DMS153 treated with DMSO at 0.1 percent for 48 hours (cell line): ENCODE measurements around the gene PIK3R3.

Experiments
- DNase-seq: peaks from one replicate; lab custom pipeline; 2025; ENCODE audit not compliant: unreplicated experiment; lab: John Stamatoyannopoulos, UW

PIK3R3 gene

GRCh38 chr1:46132529-46133180 is at the start of gene PIK3R3:
TSS of gene PIK3R3 (minus strand) at chr1:46132629. CDS start at chr1:46131952, 677 bp downstream.
- peak; percentile 99 for DNase-seq

- peak; percentile 46 for DNase-seq
Measured at GRCh38 chr1:46181343-46182260, 49.2 kb upstream of the PIK3R3 start.

GRCh38 chr1:46180082-46180616 is 47.7 kb upstream of the PIK3R3 start:
- peak; percentile 95 for DNase-seq

- peak; percentile 97 for DNase-seq
Measured at GRCh38 chr1:46179138-46180081, 47.0 kb upstream of the PIK3R3 start.

- no peak for DNase-seq
Measured at GRCh38 chr1:46176211-46176865, 43.9 kb upstream of the PIK3R3 start, which contains the start of gene P3R3URF. TSS of gene P3R3URF (minus strand) at chr1:46176488. CDS start at chr1:46176471, 17 bp downstream.

GRCh38 chr1:46175243-46175642 is 42.8 kb upstream of the PIK3R3 start:
- DNase-seq: no peak

GRCh38 chr1:46174448-46175231 is 42.2 kb upstream of the PIK3R3 start, which contains the start of gene TSPAN1:
TSS of gene TSPAN1 (plus strand) at chr1:46175087. CDS start at chr1:46181108, 6,021 bp downstream.
- no peak for DNase-seq

GRCh38 chr1:46173361-46173856 is 41.0 kb upstream of the PIK3R3 start:
- DNase-seq: no peak

- DNase-seq: no peak
Measured at GRCh38 chr1:46172321-46172720, 39.9 kb upstream of the PIK3R3 start.

GRCh38 chr1:46171871-46172270 is 39.4 kb upstream of the PIK3R3 start:
- DNase-seq: peak; percentile 44

- DNase-seq: peak; percentile 64
Measured at GRCh38 chr1:46171351-46171750, 38.9 kb upstream of the PIK3R3 start.

GRCh38 chr1:46169811-46170454 is 37.5 kb upstream of the PIK3R3 start:
- no peak for DNase-seq

- no peak for DNase-seq
Measured at GRCh38 chr1:46168477-46168876, 36.0 kb upstream of the PIK3R3 start.

GRCh38 chr1:46166521-46167462 is 34.4 kb upstream of the PIK3R3 start:
- peak; percentile 25 for DNase-seq

- DNase-seq: no peak
Measured at GRCh38 chr1:46160212-46160611, 27.8 kb upstream of the PIK3R3 start.

GRCh38 chr1:46159516-46159915 is 27.1 kb upstream of the PIK3R3 start:
- DNase-seq: no peak
